HPDE6-E6E7 (cell line): ENCODE measurements around the gene ACTRT2.

ENCODE experiments used
- DNase-seq: peaks from one replicate; pipeline ENCODE4 v3.0.0; 2011; ENCODE audit warnings: missing footprints; ENCODE audit errors: extremely low spot score

ACTRT2 gene

DNA sequence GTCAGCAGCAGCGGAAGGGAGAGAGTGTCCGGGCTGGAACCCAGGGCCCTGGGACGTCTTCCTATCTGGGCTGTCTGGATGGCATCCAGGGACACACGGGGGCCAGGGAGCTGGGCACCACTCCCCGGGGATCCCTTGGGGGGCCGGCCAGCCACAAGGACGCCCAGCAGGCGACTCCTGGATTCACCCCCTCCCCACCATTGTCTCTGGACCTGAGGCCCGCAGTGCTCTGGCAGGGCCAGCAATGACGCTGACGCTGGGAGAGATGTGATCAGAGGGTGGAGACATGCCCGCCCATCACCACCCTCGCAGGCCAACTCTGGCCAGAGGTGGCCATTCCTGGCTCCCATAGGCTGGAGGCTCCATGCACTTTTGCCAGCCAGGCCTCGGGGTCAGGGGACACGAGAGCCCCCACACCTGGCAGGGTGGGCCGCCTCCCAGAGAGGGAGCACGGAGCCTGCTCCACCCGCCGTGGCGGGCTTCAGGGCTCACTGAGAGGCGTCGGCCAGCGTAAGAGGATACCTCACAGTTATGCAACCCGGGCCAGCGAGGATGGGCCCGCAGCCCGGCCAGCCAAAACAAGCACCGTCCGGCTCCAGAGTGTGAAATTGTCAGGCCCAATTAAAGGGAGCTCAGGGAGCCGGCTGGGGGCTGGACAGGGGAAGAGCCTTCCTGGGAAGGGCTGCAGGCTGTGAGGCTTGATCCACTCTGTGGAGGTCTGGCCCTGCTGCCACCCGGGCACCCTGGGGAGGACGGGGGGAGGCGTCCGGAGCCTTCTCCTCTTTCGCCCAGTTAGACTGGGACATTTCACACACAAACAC is 10.3 kb downstream of the ACTRT2 start:
- DNase-seq = no peak

DNA sequence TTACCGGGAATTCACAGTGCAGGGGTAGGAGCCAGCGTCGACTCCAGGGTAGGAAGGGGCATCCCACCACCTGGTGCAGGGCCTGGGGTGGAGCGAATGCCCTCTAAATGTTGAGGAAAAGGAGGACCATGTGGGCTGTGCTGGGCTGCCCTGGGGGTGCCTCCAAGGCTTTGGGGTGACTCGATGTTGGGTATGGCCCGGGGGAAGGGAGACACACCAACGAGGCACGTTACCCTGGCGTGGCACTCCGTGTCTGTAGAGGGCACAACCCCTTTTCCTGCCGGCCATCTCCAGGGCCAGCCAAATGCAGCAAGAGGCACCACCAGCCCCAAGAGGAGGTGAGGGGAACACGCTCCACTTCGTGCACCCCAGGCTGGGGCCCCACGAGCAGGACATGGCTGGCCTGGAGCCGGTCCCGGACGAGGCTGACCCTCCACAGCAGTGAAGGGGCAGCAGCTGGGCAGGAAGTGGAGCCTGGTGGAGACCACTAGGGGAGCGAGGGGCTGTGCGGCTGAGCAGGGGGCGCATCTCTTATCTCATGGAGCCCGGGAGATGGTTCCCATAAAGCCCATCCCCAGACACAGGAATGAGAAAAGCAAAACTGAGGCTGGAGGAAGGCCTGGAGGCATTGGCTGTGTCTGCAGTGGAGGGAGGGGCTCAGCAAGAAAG is 11.2 kb downstream of the ACTRT2 start:
- DNase-seq = no peak

DNA sequence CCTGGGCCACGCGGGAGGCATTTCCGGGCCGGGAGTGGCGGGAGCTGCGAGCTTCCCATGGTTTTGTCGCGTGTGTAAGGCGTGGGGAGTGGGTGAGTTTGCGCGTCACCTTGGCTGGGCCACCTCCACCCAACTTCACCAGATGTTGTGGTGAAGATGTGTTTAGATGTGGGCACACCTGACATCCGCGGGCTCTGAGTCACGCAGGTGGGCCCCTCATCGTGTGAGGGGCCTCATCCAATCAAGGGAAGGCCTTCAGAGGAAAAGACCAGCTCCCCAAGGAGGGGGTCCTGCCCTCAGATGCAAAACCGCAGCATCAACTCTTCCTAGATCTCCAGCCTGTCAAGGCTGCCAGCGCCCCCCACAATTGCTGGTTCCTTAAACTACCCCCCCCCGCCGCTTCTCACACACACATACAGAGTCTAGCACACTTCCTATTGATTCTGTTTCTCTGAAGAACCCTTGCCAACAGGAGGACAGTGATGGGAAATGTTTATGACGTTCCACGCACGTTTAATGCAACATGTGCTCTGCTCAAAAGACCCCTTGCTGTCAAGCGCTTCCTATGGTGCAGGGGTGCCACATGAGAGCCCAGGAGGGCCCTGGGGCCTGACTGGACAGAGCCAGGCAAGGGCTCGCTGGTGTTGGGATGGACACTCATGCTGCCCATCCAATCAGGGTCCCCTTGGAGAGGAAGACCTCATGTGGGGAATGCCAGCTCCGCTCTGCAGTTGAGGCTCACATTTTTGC is 11.9 kb downstream of the ACTRT2 start:
- no peak for DNase-seq

DNA sequence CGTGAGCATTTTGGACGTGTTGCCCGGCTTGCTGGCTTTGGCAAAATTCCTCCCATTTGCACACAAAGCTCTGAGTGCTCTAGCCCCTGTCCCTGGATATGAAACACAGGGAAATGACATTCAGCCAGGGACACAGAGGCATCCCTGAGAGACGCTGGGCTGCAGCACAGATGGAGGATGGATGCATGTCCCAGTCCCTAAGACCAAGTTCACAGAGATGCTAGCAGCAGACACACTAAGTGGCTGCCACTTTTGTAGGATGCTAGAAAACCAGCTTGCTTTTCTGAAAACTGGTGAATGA is 12.5 kb downstream of the ACTRT2 start:
- no peak for DNase-seq

DNA sequence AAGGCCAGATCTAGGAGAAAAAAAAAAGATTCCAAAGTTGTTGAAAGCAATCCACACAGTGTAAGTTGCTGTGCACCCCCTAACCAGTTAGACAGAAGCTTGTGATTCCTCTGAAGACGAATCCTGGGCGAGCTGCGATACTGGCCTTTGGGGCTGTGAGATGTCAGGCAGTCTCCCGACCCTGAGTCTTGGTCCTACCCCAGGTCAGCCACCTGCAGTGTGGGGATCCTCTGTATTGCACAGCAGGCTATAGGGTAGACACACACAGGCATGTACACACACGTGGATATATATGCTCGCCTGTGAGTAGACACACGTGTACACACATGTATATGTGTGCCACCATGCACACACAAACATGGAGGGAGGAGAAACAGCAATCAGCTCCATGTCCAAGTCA is 12.9 kb downstream of the ACTRT2 start:
- no peak for DNase-seq

DNA sequence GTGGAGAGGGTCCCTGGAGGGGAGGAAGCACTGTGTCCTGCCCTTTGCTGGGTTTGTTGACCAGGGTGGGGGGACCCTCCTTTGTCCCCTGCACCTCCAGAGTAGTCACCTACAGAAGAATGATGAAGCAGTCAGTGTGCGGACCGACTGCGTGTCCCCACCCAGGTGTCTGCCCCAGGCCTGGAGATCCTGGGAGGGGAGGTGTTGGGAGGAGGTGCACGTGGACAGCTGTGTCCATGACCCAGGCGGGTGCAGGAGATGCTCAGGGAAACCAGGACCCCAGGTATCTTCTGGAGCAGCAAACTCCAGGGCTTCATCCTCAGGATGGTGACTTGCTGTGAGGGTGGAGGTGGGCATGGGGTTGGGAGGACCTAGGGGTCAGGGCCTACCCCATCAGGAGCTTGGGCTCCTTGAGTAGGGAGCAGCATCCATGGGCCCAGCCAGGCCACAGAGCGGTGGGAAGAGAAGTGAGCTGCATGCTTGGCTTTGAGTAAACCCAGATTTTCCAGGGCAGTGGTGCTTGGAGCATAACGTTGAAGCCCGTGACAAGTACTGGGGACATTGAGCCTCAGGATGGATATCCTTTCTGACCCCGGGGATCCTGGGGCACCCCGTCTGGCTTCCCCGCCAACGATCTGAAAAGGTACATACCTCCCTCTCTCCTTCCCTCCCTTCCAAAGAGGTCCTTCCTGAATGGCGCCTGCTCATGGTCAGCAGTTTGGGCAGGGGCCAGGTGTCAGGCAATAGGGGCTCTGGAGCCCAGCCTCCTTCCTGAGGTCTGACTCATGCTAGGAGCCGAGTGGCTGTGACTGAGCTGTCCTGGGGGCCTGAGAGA is 13.7 kb downstream of the ACTRT2 start:
- no peak for DNase-seq

DNA sequence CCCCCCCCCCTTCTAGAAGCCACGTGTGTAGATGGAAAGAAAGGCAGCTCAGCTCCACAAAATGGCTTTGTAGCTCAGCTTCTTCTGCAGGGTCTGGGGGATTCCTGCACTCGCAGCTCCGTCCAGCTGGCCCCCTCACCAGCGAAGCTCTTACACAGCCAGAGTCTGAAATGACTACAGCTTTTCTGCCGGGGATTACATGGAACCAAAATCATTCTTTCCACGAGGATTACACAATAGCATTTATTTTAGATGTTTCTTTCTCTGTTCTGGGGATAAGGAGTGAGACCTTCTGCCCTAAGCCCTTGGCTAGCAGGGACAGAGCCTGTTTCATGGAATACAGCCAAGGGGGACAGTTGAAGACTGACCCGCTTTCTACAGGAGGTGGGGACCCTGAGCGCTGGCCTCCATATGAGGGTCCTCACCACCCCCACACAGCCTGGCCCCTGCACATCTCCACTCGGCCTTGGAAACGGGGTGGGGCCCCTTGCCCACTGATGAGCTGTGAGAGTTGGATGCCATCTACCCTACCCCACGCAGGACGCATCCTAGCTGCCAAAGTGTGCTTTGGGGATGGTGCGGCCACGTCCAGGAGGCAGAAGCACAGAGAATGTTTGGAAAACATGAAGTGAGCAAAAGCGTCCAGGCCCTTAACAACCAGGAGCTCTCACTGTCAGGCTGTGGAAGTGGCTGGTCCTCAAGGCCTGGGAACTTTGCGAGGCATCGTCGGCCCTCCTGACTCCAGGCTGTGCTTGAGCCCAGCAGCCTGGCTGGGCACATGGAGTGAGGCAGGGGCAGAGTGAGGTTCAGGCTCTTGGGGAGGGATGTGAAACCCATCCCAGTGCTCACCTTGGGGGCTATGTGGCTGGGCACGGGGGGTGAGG is 14.5 kb downstream of the ACTRT2 start:
- no peak for DNase-seq

DNA sequence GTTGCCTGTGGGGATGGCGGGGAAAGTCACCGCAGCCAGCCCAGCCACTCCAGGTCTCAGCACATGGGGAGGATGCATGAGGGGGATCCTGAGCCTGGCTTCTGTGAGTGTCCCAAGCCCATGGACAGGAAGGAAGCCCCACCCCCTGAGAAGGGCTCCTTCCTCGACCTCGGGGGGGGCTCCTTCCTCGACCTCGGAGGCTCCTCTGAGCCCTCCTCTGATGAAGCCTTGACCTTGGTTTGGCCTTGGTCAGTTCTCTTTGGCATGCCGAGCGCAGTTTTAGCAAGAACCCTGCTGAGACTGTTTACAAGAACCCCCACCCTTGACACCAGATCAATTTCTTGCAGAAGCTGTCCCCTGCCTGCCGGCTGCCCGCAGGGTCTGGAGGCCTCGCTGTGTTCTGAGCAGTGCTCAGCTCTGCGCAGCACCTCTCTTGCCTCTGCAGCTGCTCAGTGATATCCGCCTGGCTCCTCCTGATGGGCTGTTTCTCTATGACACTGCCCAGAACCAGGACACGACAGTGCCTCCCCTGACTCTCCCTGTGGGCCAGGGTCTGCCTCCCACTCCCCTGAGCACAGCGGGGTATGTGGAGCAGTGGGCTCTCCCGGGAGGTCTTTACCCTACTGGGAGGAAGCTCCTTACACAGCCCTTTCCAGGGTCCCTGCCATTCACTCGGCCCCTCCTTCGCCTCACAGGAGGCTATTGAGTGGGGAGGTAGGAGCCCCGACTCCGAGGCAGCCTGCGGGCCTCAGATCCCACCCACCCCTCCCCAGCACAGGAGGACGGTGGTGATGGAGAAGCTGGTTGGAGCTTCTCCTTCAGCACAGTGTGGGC is 15.4 kb downstream of the ACTRT2 start:
- no peak for DNase-seq

DNA sequence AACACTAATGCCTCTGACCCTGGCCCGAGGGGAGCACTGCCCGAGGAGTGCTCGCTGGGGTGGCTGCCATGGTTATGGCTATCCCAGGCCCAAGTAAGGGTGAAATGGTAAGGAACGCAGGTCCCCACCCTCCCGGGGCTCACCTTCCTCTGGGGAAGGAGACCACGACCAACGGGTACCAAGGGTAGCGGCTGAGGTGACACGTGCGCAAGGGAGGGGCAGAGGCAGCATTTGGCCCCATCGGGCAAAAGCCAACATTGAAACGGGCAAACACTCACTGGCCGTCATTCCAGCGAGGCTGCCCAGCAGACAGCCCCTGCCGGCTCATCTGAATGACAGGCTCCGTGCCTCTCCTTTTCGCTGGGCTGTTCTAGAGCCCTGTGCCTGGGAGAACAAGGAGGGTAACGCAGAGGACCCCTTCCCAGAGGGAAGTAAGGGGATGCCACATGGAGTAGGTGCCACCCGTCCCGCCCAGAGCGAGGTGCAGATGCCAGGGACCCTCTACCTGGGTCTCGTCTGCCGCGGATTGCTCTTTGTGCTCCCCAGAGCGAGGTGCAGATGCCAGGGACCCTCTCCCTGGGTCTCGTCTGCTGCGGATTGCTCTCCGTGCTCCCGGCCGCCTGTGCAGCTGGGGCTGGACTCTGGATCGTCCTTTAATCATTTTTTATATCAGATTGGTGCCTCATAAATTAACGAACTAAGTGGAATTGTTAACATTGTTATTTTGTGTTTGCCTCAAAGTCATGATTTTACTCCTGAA is 16.2 kb downstream of the ACTRT2 start:
- DNase-seq = no peak

DNA sequence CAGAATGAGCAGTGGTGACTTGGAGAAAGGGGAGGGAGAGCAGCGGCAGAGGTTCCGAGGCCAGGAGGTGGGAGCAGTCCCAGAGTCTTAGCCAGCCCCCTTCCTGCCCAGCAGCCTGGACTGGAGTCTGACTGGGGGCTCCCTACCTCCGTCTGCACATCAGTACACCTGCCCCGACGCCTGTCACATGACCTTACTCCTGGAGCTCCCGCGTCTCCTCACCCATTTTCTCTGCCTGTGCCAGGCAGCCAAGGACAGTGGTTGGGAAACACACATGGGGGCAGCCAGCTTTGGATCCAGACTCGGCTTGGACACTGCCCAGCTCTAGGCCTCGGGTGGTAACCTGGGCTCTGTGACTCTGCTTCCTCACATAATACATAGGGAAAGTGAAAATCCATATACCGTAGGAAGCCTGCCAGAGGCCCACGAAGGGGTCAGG is 16.9 kb downstream of the ACTRT2 start:
- no peak for DNase-seq

DNA sequence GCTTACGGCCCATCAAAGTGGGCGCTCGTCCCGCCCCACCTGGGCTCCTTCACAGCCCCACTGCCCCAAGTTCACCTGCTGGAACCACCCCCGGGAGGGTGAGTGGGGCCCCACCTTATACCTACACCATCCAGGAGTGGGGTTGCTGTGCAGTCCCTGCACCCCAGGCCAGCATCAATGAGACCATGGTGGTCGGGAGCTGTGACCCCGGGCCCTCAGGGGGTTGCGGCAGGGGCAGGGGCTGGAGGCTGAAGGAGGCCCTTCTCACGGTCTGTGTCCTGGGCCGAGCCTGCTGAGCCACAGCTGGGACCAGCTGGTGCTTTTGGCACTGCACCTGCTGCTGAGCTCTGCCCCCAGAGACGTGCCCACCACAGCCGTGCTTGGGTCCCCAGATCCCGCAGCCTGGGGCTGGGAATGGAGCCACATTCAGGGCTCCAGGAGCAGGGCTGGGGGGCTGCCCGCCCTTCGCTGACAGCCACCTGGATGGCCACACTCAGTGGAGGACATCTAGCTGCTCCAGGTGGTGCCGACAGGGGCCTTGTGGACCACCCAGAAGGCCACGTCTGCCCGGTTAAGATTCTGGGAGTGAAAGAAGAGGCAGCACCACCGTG is 17.4 kb downstream of the ACTRT2 start:
- no peak for DNase-seq

DNA sequence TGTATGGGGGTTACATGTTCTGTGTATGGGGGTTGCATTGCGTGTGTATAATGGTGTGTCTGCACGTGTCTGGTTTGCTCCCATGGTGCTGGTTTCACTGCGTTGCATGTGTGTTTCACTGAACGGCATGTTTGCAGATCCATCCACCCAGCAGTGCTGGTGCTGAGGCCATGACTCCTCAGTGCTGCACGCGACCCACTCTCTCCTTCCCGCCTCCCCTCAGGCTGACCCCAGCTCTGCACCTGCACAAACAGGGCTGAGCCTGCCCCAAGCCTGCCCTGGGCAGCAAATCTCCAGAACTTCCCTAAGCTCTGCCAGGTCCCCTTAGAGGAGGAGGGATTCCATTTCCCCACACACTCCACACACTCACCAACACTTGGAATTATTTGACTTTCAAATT is 18.7 kb downstream of the ACTRT2 start:
- DNase-seq = no peak

DNA sequence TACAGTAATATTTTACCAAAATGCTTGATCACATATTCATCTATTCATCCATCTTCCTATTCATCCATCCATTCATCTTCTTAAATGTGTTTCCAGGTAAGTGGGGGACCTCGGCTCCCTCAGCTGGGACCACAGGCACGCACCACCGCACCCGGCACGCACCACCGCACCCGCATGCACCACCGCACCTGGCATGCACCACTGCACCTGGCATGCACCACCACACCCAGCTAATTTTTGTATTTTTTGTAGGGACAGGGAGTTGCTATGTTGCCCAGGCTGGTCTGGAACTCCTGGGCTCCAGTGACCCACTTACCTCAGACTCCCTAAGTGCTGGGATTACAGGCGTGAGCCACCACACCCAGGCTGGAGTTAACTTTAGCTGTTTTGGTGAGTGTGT is 21.2 kb downstream of the ACTRT2 start:
- no peak for DNase-seq

DNA sequence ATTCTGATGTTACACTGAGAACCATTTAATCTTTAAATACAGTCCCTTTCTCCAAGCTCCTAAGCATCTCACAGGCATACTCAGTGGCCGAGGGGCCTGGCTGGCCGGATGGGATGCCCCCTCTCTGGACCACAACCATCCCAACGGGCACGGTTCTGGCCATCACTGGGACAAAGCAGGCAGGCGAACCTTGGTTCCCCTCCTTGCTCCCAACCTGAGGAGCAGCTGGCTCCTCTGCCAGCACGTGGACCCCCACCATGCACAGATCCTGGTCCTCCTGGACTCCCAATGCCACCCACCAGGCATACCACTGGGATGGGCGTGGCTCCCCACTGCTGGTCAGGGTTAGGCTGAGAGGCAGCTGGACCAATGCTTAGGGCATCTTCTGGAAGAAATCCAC is 27.9 kb downstream of the ACTRT2 start:
- no peak for DNase-seq

DNA sequence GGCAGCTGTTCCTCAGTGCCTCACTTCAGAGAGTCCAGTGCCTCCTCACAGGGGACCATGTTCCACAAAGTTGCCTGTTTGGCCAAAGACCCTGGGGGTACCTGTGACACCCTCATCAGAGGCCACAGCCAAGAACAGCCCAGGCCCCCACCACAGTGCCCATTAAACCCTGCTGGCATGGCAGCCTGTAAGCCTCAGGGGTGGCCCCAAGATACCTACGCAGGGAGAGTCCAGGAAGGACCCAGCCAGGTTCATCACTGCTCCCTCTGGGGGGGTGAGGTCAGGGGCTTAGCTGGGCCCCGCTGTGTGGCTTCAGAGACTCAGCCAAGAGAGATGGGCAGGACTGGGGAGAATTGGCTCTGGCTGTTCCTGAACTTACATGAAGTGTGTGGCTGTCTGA is 28.6 kb downstream of the ACTRT2 start:
- DNase-seq = no peak

DNA sequence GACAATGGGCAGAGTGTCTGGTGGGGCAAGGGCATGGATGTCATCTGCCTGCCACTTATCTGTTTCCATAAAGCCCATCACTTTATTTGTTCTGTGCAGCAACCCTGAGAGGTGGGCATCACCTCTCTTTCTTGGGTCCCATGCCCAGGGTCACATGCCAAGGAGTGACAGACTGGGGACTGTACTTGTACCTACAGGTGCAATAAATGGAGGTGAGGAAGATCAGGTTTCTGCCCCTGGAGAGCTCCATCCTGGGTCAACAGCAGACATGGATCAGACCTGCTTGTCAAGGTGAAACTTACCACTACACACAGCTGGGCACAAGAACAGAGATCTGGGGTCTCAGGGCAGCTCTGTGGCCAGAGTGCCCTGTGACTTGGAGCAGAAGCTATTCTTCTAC is 29.3 kb downstream of the ACTRT2 start:
- DNase-seq = no peak

DNA sequence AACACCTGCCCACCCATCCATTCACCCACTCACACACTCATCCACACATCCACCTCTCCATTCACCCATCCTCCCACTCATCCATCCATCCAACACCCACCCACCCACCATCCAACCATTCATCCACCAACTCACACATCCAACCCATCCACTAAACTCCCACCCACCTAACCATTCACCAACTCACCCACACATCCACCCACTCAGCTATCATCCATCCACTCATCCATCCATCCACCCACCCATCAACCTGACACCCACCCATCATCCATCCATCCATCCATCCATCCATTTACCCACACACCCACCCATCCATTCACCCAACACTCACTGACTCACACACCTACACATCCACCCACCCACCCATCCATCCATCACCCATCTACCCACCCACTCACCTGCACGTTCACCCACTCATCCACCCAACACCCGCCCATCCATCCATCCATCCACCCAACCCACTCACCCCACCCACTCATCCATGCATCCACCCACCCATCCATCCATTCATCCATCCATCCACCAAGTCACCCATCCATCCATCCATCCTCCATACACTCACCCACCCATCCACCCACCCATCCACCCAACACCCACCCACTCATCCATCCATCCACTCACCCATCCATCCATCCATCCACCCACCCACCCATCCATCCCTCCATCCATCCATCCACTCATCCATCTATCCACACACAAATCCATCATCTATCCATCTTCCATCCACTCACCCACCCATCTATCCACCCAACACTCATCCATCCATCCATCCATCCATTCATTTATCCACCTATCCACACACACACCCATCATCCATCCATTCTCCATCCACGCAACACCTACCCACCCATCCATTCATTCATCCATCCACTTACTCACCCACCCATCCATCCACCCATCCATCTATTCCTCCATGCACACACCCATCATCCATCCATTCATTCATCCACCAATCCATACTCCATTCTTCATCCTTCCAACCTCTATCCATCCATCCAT is 30.3 kb downstream of the ACTRT2 start:
- DNase-seq = no peak

DNA sequence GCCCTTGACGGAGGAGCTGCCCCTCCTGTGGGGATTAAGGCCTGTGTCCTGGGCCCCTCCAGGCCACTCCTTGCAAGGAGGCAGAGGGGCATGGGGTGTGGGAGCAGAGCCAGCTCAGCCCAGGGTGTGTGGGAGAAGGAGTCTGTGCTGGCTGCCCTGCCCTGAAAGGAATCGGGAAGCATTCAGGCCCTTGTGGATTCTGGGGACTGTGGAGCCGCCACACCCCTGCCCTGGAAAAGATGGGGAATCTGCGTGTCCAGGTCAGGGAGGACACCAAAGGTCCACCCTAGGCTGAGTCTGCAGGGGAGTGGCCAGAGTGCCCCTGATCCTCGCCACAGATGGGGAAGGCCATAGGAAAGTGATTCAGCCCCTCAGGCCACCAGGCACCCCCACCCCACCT is 31.2 kb downstream of the ACTRT2 start:
- DNase-seq = no peak
